Activated CD8-positive, alpha-beta memory T cell treated with anti-CD3 and anti-CD28 coated beads for 36 hours (primary cell): ENCODE measurements around the gene NEDD8. TPM values are rescaled to one million over a fixed set of nuclear protein-coding genes. Genes with fewer than 3 reads are reported as not detected.
"Not testable (repeated sequence)": the region's sequence is repeated elsewhere in the genome, so short reads cannot be mapped to it uniquely, and the experiment has no call there.

Source experiments
- CTCF ChIA-PET: fragments of 350-600 bp; sonication (Branson Sonifier 250); formaldehyde crosslinking; loops from one replicate; lab custom pipeline; 2021; ENCODE audit warnings: antibody characterized with exemption; lab: Charles Lee
- POLR2A ChIA-PET: fragments of 350-600 bp; sonication (Branson Sonifier 250); formaldehyde crosslinking; loops from one replicate; lab custom pipeline; 2021; ENCODE audit warnings: antibody characterized with exemption; lab: Charles Lee
- total RNA-seq, 2 experiments: library from RNA; stranded (reverse); gene quantifications; one replicate each; pipeline ENCODE4 v1.2.3, GENCODE V29; 2021

The NEDD8 gene
- total RNA-seq, 2 experiments from 2014 or later: 220 to 231 TPM

DNA sequence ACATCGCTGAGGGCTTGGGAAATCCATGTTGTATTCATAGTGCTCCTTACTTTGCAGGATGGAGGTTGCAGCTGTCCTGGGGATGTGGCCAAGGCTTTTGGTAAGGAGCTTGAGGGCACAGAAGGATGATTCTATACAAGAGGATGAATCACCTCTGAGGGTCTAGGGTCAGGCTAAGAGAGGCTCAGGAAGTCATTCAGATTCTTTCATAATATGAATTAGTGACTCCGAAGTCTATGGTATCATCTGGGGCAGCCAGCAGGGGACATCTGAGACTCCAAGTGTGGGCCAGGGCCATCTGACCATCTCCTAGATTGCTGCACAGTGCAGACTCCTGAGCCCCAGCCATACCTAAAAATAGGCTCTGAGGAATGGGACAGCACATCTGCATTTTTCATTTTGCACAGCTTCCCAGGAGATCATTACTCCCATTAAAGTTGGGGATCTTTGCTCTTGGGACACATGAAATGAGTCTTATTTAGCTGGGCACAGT is 5.3 kb upstream of the NEDD8 start:
- CTCF ChIA-PET: interaction anchor here (0.9 to 2.3 kb wide), 4 partner anchors 34 to 70 kb away, joined by 3 to 7 read pairs (median 5); partner anchors contain the start of genes CIDEB, DHRS1, NOP9 and RABGGTA
- POLR2A ChIA-PET: interaction anchor here (0.5 kb wide), 1 partner anchor 9 kb away, joined by 5 read pairs; no protein-coding TSS in a partner anchor

DNA sequence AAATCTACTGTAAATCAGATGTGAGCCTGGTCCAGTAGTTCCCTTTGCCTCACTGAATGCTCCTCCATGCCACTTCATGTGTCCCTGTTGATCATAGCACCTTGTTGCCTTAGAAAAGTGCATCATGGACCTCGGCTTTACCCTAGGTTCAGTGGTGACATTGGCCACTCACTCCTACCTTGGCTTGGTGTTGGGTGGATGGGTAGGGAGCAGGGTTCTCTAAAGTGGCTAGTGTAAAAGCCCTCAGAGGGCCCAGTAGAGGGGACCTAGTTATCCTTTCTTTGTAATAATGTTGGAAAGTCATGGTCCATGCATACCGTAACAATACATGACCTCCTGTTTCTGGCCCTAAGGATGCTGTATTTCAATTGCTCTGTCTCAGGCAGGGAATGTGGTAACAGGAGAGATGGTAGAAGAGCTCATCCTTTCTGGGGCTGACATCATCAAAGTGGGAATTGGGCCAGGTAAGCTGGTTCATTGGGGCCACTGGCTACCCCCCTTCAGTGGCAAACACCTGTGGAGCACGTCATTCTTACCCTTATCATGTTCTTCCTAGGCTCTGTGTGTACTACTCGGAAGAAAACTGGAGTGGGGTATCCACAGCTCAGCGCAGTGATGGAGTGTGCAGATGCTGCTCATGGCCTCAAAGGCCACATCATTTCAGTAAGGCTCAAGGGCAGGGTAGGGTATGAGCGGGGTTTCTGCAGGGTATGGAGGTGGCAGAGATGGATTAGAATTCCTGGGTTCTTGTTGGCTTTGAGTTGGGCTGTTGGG is 4.7 kb upstream of the NEDD8 start:
- POLR2A ChIA-PET: no interaction called here
- CTCF ChIA-PET: interaction anchor here (1.3 to 2.3 kb wide), 2 partner anchors 34 to 71 kb away, joined by 3 to 7 read pairs; partner anchors contain the start of genes CIDEB and RABGGTA

DNA sequence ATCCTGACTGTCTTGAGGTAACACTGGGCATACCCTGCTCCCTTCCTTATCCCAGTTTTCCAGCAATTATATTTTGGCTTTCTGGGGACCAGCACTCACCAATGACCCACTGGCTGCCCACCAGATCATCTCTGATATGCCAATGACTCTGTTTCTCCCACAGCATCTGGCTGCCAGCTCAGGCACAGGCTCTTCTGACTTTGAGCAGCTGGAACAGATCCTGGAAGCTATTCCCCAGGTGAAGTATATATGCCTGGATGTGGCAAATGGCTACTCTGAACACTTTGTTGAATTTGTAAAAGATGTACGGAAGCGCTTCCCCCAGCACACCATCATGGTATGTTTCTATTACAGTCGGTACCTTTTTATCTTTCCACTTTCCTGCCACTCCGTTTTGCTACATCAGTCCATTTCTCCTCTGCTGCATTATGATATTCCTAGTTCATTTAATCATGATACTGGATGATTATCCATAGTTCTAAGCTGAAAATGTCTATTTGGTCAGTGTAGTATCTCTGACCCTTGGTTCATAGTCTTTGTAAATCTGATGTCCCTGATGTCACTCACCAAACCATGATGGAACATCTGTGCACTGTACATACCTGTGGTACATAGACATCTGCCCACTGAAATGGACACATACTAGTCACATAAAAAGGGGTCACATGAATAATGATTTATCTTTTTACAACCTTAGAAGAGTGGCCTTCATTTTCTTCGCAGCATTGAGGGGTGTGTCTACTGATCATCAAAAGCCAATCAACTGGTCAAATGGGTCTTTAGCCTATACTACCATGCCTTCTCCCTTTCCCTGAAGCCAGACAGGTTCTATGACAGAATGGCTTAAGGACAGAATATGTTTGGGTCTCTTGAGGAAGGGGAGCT is 3.9 kb upstream of the NEDD8 start:
- ChIA-PET POLR2A (no interaction called here), CTCF (interaction anchor here (1.1 to 1.7 kb wide), 3 partner anchors 35 to 72 kb away, joined by 3 to 6 read pairs (median 5); partner anchors contain the start of genes CIDEB and RABGGTA)

DNA sequence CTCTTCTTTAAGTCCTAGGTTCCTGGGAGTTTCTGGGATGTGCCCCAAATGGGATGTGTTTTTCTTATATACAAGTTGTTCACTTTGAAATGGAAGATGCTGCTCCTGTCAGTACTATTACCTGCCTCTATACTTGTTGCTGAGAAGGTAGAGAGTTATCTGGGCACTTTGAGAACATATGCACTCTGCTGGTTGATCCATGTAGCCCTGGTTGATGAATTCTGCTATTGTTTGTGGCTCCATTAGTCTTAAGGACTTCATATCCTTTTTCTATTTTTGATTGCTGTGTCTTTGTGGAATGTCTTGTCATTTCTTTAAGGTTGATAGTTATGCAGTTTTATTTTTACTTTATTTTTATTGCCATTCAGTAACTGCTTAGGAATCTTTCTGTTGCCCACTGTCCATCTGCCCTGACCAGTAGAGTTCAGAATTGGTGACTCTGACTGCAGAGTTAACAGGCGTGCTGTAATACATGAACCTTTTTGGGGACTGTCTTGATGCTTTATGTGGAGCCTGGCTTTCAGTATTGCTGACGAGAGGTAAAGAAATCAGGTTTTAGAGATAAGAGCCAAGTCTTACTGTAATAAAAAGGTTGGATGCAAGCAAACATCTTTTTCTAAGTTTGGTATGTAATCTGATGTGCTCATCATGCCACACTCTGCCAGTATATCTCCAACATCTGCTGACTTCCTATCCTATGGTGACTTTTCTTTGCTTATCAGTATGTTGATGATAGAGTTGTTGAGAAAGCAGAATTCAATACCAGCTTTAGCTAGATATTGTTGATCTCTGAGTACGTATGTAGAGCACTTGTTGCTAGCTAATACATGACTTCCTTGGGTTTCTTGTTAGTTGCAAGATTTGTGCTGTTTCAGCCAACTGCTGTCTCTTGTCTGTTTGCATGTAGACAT is 2.2 kb upstream of the NEDD8 start:
- CTCF ChIA-PET: interaction anchor here (0.8 to 1.9 kb wide), 5 partner anchors 8 to 74 kb away, joined by 4 to 6 read pairs (median 5); partner anchors contain the start of genes CIDEB, IRF9 and TINF2
- POLR2A ChIA-PET: interaction anchor here (0.8 kb wide), 1 partner anchor 8 kb away, joined by 4 read pairs; the partner anchor contains the start of gene TINF2

DNA sequence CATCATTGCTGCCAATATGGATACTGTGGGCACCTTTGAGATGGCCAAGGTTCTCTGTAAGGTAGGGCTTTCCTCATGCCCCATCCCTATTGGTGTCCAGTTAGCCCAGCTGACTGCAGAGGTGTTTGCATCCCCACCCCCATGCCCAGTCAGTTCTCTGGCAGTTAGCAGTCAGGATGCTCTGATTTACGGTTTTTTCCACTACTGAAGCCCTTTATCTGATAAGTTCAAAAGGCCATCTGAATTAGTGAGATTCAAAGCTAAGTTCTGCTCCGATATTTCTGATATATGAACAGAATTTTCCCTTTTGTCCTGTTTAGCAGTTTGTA is 1.3 kb upstream of the NEDD8 start:
- CTCF ChIA-PET: interaction anchor here (1.0 to 1.9 kb wide), 2 partner anchors 9 to 72 kb away, joined by 4 to 5 read pairs; partner anchors contain the start of genes IRF9 and TINF2
- POLR2A ChIA-PET: interaction anchor here (0.6 to 0.8 kb wide), 3 partner anchors 8 to 198 kb away, joined by 3 to 4 read pairs (median 4); partner anchors contain the start of gene TINF2

DNA sequence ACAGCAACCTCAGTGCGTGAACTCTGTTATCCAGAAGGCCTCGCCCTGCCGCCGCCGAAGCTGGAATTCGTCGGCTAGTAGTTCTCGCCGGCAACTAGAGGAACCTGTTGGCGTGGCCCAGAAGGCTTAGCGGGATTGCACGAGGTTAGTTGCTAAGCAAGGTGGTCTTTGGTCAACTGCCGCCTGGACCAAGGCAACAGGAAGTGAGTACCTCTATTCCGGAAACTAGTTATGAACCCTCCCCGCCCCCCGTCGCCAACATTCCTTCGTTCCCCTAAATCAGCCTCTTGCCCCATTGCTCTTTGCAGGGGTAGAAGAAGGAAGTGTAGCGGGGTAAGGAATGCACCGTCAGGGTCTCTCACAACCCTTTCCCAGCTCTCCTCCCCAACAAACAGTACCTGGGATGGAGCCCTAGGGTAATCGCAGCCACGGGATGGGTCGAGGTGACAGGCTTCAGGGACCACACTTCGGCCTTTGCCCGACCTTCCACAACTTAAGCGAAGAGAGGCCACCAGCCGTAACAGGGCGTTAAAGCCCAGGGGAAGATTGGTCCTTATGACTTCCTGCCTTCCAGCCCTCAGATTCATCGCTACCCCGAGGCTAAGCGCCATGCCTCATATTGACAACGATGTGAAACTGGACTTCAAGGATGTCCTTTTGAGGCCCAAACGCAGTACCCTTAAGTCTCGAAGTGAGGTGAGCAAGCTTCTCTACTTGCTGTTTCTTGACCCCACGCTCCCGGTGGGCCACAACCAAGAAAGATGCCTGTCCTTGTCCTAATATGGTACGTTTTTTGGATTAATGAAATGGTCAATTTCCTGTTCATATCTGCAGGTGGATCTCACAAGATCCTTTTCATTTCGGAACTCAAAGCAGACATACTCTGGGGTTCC is 724 bp upstream of the NEDD8 start, which contains the start of gene GMPR2:
GMPR2 (plus strand) TSS at position 285 of the 893 bp plus-strand sequence; CDS start at position 610, 325 bp downstream.
- POLR2A ChIA-PET: interaction anchor here (0.6 to 1.3 kb wide), 4 partner anchors 7 to 199 kb away, joined by 3 to 9 read pairs (median 4); partner anchors contain the start of gene TINF2
- CTCF ChIA-PET: interaction anchor here (1.0 to 1.9 kb wide), 2 partner anchors 10 to 72 kb away, joined by 4 to 5 read pairs; partner anchors contain the start of genes IRF9 and TINF2

DNA sequence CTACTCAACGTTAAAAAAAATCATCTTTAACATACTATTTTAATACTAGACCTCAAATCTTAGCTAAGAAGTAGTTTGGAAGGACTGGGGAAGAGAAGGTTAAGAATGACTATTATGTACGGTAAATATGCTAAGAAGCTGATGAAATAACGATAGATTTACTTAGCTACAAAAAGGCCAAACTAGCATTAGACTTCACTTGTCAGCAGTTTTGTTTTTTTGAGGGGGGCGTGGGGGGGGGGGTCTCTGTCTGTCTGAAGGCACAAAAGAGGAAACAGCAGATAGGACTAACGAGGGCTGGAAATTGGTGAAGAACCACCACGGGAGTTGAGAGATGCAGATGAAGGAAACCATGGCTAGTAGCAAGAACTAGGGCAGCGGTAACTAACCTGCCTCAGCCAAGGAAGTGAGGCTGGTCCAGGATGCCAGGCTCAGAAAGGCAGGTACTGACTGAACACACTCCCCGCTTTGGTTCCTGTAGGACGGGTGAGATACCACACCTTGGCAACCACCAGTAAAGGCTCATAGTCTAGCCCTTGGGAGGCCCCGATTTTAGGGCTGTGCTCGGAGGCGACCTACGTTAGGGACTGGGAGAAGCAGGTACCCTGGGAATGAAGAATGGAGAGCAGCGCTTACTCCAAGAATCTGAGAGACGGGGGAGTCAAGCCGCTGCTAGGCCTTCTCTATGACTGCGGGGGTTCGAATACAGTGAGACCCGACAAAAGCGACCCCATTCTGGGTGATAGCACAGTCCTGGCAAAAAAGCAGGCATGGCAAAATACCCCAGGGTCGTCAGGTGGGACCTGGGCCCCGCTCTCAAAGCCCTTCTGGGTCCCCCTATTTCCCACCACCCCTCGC is 675 bp downstream of the NEDD8 start:
- ChIA-PET CTCF (interaction anchor here (0.9 to 1.6 kb wide), 4 partner anchors 11 to 70 kb away, joined by 3 to 5 read pairs (median 3); partner anchors contain the start of genes CHMP4A, IRF9 and TINF2), POLR2A (interaction anchor here (0.6 to 1.0 kb wide), 3 partner anchors 11 to 210 kb away, joined by 3 to 10 read pairs (median 4); partner anchors contain the start of gene TINF2)

DNA sequence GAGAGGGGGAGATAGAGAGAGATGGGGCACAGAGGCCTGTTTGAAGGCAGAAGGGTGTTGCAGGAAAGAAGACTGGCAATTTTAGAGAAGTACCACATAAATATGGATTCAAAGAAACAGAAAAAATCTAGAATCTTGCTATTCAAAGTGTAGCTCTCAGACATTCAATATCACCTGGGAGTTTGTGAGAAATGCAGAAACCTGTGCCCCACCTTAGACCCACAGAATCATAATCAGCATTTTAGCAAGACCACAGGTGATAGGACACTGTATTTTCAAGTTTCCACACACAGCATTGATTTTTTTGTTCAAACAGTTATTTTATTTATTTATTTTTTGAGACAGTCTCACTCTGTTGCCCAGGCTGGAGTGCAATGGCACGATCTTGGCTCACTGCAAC is 3.3 kb downstream of the NEDD8 start:
- POLR2A ChIA-PET: interaction anchor here (0.6 to 0.7 kb wide), 2 partner anchors 9 to 43 kb away, joined by 5 to 7 read pairs; partner anchors contain the start of gene RABGGTA
- CTCF ChIA-PET: interaction anchor here (0.6 to 0.9 kb wide), 3 partner anchors 13 to 203 kb away, joined by 3 to 5 read pairs (median 4); partner anchors contain the start of gene MDP1

DNA sequence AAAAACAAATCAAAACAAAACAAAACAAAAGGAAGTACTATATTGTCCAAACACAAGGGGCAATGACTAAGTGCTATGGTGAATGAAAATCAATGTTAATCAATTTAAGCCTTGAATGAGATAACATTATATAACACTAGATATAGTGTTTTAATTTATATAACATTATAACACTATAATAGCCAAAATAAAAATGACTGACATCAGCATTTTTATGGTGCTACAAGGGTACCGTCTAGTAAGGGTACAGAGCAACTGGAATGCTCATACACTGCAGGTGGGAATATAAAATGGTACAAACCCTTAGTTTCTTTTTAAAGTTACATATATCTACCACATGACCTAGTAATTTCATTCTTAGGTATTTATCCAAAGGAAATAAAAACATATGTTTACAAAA is 5.7 kb downstream of the NEDD8 start:
- POLR2A ChIA-PET: no interaction called here
- CTCF ChIA-PET: interaction anchor here (0.7 kb wide), 1 partner anchor 20 kb away, joined by 4 read pairs; no protein-coding TSS in a partner anchor

DNA sequence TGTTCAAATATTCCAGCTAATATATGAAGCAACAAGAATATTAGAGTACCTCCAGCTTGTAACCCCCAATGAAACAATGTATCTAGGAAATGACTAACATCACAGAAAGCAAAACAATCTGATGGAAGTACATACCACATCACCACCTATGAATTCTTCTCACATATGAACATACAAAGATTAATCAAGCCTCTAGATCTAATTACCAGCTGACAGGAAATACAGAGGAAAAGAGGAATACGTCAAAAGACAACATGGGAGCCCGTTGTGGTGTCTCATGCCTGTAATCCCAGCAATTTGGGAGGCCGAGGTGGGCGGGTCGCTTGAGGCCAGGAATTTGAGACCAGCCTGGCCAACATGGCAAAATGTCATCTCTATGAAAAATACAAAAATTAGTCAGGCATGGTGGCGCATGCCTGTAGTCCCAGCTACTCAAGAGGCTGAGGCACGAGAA is 7.5 kb downstream of the NEDD8 start:
- ChIA-PET POLR2A (no interaction called here), CTCF (interaction anchor here (0.6 to 1.4 kb wide), 2 partner anchors 84 to 129 kb away, joined by 4 read pairs; no protein-coding TSS in a partner anchor)

DNA sequence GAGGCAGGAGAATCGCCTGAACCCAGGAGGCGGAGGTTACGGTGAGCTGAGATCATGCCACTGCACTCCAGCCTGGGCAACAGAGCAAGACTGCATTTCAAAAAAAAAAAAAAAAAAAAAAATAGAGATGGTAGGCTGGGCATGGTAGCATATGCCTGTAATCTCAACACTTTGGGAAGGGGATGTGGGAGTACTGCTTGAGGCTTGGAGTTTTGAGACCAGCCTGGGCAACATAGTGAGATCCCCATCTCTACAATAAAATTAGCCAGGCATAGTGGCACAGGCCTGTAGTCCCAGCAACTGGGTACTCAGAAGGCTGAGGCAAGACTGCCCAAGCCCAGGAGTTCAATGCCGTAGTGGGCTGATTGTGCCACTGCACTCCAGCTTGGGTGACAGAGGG is 9.2 kb downstream of the NEDD8 start:
- CTCF ChIA-PET: interaction anchor here (0.8 kb wide), 1 partner anchor 9 kb away, joined by 3 read pairs; no protein-coding TSS in a partner anchor
- POLR2A ChIA-PET: not testable (repeated sequence)

DNA sequence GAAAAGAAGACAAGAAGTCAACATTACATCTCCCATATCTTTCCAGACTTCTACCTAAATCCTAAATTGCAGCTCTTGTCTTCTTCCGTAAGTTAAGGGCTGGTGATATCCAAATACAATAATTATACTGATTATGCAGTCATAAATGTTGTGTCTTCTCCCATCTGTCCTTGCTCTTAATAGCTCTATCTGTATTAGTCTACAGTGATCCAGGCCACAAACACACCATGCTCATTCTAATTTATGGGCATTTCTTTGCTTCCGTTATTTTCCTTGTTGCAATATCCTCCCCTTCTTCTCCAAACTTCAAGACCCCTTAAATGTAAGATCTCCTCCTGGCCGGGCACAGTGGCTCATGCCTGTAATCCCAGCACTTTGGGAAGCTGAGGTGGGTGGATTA is 12.6 kb downstream of the NEDD8 start:
- ChIA-PET CTCF (interaction anchor here (0.9 to 1.9 kb wide), 2 partner anchors 23 to 77 kb away, joined by 3 to 8 read pairs; partner anchors contain the start of gene TINF2), POLR2A (interaction anchor here (0.6 kb wide), 1 partner anchor 10 kb away, joined by 9 read pairs; no protein-coding TSS in a partner anchor)

DNA sequence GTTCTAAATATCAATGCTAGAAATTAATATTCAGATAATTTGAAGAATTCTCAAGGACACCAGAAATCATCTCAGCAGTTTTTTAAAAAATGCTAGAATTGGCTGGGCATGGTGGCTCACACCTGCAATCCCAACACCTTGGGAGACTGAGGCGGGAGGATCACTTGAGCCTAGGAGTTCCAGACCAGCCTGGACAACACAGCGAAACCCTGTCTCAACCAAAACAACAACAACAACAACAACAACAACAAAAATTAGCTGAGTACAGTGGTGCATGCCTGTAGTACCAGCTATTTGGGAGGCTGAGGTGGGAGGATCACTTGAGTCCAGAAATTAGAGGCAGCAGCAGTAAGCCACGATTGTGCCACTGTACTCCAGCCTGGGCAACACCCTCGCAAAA is 13.1 kb downstream of the NEDD8 start:
- ChIA-PET POLR2A (interaction anchor here (0.6 kb wide), 1 partner anchor 10 kb away, joined by 9 read pairs; no protein-coding TSS in a partner anchor), CTCF (interaction anchor here (1.9 kb wide), 1 partner anchor 24 kb away, joined by 8 read pairs; the partner anchor contains the start of gene TINF2)

DNA sequence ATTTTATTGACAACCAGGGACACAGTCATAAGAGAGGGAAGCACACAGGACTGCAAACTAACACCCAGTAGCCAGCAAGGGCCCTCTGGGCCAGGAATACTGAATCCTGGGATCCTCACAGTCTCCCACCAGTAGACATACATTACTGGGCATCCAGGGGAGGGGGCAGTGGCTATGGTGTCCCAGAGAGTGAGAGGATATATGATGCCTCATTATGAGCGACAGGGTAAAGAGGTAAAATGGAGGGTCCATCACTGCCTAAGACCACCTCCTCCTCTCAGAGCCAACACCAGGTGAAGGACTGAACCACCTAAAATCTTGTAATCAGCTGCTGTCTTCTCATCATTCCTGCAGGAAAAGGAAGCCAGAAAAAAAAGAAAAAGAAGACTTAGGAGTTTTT is 15.3 kb downstream of the NEDD8 start:
- POLR2A ChIA-PET: not testable (repeated sequence)
- CTCF ChIA-PET: interaction anchor here (1.6 to 3.3 kb wide), 2 partner anchors 25 to 28 kb away, joined by 5 to 16 read pairs; partner anchors contain the start of genes IPO4 and TINF2

DNA sequence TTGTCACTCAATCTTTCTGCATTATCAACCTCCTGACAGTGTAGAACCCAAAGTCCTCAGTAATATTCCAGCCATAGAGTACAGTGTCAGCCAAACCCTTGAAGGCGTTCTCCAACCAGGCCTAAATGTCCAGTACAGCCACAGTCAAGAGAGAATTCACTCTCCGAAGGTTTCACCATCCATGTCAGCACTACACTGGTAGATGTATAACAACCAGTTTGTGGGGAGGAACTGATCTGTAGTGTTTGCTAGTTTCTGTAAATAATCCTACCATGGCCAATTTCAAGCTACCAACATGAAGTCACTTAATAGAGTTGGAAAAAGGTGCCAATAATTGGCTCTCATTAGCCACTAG is 15.8 kb downstream of the NEDD8 start:
- CTCF ChIA-PET: interaction anchor here (0.9 to 3.3 kb wide), 14 partner anchors 9 to 215 kb away, joined by 3 to 16 read pairs (median 5); partner anchors contain the start of genes CIDEB, IPO4, TINF2 and TM9SF1

More for the DNA sequence above, 15.8 kb downstream of the NEDD8 start:
- POLR2A ChIA-PET: interaction anchor here (0.5 to 2.0 kb wide), 3 partner anchors 20 to 126 kb away, joined by 3 to 18 read pairs (median 9); partner anchors contain the start of genes TINF2 and TM9SF1
